ENCODE results near the gene CCDC50. TPM values are rescaled to one million over a fixed set of nuclear protein-coding genes. Genes with fewer than 3 reads are reported as not detected.

Gene CCDC50
- total RNA-seq, 1 experiment from 2014 or later = 80.9 TPM

DNA sequence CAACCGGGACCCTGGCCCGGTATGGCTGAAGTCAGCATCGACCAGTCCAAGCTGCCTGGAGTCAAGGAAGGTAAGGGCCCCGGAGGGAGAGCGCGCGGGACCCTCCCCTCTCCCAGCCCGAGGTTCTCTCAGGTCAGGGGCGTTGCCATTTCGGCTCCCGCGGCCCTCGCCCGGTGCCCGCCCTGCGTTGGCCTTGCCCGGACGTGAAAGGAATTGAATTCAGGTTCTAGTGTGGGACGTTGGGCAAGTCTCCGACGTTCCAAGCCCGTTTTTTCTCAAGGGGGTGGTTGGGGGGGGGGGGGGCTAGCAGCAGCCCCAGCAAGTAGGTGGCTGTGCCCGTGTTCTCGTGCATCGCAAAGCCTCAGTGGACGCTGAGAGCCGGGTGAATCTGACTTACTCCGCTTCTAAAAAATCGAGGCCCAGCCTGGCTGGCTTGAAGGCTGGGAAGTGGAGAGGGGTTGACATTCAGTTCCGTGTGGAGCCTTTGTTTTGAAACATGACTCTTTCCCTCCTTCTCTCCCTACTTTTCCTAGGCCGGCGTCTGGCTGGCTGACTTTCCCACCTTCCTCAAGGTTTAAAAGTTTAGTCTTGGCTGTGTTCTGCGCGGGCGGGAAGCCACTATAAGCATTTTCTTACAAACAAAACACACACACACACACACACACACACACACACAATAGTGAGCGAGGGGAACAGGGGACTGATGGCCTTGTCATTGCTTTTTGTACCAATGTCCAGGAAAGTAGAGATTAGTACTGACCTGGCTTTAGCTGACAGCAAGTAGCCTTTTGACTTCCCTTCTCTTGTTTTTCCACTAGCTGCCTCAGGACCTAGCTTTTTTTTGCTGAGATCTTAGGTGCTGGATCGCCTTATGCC is 698 bp downstream of the CCDC50 start, which contains the start of gene UTS2B:
TSS of gene UTS2B (minus strand) at position 873 of the 876 bp plus-strand sequence. CDS start 48,337 bp downstream, outside the sequence.
- Histone ChIP-seq H3K36me3 (ENCODE audit: low read depth, low read length) (no peaks in the 10 kb centered on the region), H3F3A (ENCODE audit: low read length, unreplicated experiment) (peaks cover 7% of the 10 kb centered on the region), H4K20me1 (ENCODE audit: low read length) (no peaks in the 10 kb centered on the region), H3K4me2 (ENCODE audit: low read length) (peak within 1 kb of the TSS; percentile 92), H3K9me3 (ENCODE audit: low read length) (no peaks in the 10 kb centered on the region), H3K4me1 (ENCODE audit: insufficient read depth, low read length) (peaks cover 47% of the 10 kb centered on the region), H3K4me3 (ENCODE audit: low read length) (peak within 1 kb of the TSS; percentile 84), H3K27ac (ENCODE audit: low read length) (peak within 1 kb of the TSS; percentile 72), H3K79me2 (ENCODE audit: low read length) (peaks cover 62% of the 10 kb centered on the region), H2AFZ (ENCODE audit: low read length) (peak within 1 kb of the TSS; percentile 86), H3K27me3 (ENCODE audit: low read length) (no peaks in the 10 kb centered on the region), H3K9ac (ENCODE audit: low read length) (peak within 1 kb of the TSS; percentile 88), H3K9me2 (replicated peaks; ENCODE audit: low read length) (no peaks in the 10 kb centered on the region)
- POLR2A ChIA-PET (ENCODE audit: unreplicated experiment) = interaction anchor here (0.7 to 1.0 kb wide), 2 partner anchors 89 to 628 kb away, joined by 3 to 5 read pairs; no protein-coding TSS in a partner anchor
- CTCF ChIA-PET = no interaction called here
- peak; percentile 54 for ATAC-seq
- intact Hi-C loops (cut with micrococcal nuclease) = loop anchor here (1.0 to 2.0 kb wide), 6 partner anchors 20 to 263 kb away; no protein-coding TSS in a partner anchor
- TF ChIP-seq EZH2 (IDR thresholded peaks at IDR 0.05; ENCODE audit: low read length, unreplicated experiment) = no peak
- no peak for TF ChIP-seq CTCF (conservative IDR thresholded peaks at IDR 0.05; ENCODE audit: low read depth, low read length)
- no peak for TF ChIP-seq EZH2phosphoT487 (IDR thresholded peaks at IDR 0.05; ENCODE audit: borderline replicate concordance, low read length)
- peak; percentile 65 for DNase-seq
- no TSS peak for BruUV-seq (replicated peaks)

DNA sequence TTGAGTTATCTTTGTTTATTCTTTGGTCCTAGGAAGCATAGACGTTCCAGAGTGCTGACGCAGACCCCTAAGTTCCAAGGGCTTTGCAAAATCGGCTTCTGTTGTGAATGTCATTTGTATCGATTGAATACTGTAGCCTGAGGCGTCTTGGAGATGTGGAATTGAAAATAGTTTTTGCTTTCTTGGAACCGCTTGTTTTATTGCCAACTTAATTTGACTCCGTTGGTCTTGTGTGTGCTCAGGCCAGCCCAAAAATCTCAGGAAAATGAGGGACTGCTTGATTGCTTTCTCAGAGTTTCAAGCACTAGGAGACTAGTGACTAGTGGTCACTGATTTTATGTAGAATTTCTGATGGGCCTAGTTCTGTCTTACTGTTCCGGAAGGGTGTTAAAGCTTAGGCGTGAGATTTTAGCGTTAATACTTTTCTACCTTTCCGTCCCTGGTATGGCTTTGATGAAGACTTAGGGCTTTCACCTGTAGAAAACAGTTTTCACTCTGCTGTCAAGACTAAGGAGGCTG is 1.4 kb downstream of the CCDC50 start:
- intact Hi-C loops (cut with micrococcal nuclease) = loop anchor here (1.0 to 2.0 kb wide), 4 partner anchors 20 to 264 kb away; no protein-coding TSS in a partner anchor
- Histone ChIP-seq H3K4me3 (ENCODE audit: low read length) (peak overlapping the region; percentile 84), H3K36me3 (ENCODE audit: low read depth, low read length) (no peaks in the 10 kb centered on the region), H3K27me3 (ENCODE audit: low read length) (no peaks in the 10 kb centered on the region), H3K9me2 (replicated peaks; ENCODE audit: low read length) (no peaks in the 10 kb centered on the region), H2AFZ (ENCODE audit: low read length) (peak overlapping the region; percentile 86; the same call in 1 of the 2 replicates), H4K20me1 (ENCODE audit: low read length) (no peaks in the 10 kb centered on the region), H3K4me2 (ENCODE audit: low read length) (peak overlapping the region; percentile 92), H3K9ac (ENCODE audit: low read length) (peak overlapping the region; percentile 88), H3K4me1 (ENCODE audit: insufficient read depth, low read length) (peaks cover 54% of the 10 kb centered on the region), H3K9me3 (ENCODE audit: low read length) (no peaks in the 10 kb centered on the region), H3F3A (ENCODE audit: low read length, unreplicated experiment) (peaks cover 7% of the 10 kb centered on the region), H3K27ac (ENCODE audit: low read length) (peak overlapping the region; percentile 72), H3K79me2 (ENCODE audit: low read length) (peaks cover 69% of the 10 kb centered on the region)
- ATAC-seq = peak; percentile 23
- ChIA-PET CTCF (no interaction called here), POLR2A (ENCODE audit: unreplicated experiment) (interaction anchor here (0.7 kb wide), 1 partner anchor 629 kb away, joined by 3 read pairs; no protein-coding TSS in a partner anchor)
- BruUV-seq (replicated peaks) = TSS peak; percentile 53
- DNase-seq = peak; percentile 69
- no peak for TF ChIP-seq CTCF (conservative IDR thresholded peaks at IDR 0.05; ENCODE audit: low read depth, low read length)
- no peak for TF ChIP-seq EZH2 (IDR thresholded peaks at IDR 0.05; ENCODE audit: low read length, unreplicated experiment)
- TF ChIP-seq EZH2phosphoT487 (IDR thresholded peaks at IDR 0.05; ENCODE audit: borderline replicate concordance, low read length) = no peak
